Activated CD4-positive, alpha-beta T cell treated with anti-CD3 and anti-CD28 coated beads, Interleukin-2, Interleukin-6, amounts not matched to agents 100 ng/mL and 50 ng/mL, durations not matched to agents 16 hours and 8 hours (primary cell): Measurements from ENCODE around the gene MALL.
"Not testable (repeated sequence)": the region's sequence is repeated elsewhere in the genome, so short reads cannot be mapped to it uniquely, and the experiment has no call there.

ENCODE experiments used
- DNase-seq: peaks from one replicate; pipeline ENCODE4 v3.0.0-alpha.2; 2020

The MALL gene

DNA sequence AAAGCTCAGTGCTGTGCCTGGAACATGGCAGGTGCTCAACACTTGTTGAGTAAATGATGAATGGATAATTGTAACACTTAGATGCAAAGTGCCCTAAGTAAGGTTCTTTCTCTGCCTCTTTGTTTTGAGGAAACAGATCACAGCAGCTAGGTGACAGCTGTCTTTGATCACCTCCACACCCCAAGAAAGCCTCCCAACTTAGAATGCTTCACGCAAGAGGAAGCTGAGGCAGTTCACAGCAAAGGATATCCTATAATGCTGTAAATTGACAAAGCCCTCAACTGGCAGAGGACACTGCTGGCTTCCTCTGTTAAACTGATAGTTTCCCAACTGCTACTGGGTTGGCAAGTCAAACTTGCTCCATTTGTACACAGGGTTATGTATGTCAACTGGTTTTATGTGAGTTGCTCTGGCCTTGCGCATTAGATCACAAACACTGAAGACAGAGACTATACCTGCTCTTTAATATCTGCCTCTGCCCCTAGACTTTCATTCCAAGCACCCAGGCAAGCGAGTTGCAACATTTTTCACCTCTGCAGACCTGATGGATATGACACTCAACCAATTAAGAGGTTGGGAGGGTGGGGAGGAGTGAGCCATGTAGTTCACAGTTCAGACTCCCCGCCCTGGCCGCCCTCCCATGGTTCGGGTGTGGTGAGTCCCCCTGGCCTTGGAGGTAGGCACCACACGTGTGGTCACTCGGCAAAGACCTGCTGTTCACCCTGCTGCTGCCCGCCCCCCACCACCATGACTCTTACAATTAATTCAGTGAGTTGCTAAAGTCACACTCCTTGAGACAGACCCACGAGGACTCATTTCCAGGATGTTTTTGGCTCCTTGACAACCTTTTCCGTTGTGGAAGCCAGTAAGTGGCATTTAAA lies 4.8 kb upstream of the MALL start:
- DNase-seq = no peak

GRCh38 chr2:110116033-110116710 lies 550 bp upstream of the MALL start:
- no peak for DNase-seq

GRCh38 chr2:110114831-110115255 lies 779 bp downstream of the MALL start:
- DNase-seq = no peak

DNA sequence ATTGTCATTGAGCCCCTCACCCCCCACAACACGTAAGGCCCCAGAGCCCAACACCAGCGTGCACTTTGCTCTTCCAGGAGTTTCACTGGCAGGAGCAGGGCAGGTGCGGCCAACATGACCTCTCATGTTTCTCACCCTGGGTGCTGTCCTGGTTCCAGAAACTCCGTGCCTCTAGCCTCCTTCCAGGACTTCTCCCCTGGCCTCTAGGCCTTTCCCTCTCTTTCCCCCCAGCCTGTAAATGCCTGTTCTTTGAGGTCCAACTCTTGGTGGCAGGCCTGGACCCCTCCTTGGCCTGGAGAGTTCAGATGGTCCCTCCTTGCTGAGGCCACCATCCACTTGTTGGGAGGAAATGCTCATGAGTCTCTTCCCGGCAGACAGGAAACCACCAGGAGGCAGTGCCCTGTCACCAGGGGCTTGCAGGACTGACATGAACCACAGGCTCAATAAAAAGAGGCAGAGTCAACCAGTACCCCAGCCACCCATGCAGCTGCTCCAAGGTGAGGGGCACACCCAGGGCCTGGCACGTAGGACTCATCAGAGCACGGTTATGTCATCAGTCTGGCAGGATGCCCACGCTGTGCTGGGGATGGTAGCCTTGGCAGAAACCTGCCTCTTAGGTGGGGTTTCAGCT lies 1.5 kb downstream of the MALL start:
- no peak for DNase-seq

DNA sequence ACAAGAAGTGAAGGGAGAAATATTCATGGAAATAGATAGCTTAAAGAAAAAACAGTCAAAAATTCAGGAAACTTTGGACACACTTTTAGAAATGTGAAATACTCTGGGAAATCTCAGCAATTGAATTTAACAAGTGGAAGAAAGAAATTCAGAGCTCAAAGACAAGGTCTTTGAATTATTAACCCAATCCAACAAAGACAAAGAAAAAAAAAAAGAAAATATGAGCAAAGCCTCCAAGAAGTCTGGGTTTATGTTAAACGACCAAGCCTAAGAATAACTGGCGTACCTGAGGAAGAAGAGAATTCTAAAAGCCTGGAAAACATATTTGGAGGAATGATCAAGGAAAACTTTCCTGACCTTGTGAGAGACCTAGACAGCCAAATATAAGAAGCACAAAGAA lies 7.3 kb downstream of the MALL start:
- not testable (repeated sequence) for DNase-seq

- no peak for DNase-seq
Measured at GRCh38 chr2:110107092-110108079, 8.2 kb downstream of the MALL start.

GRCh38 chr2:110106642-110107041 lies 9.0 kb downstream of the MALL start:
- no peak for DNase-seq

- no peak for DNase-seq
Measured at GRCh38 chr2:110105608-110106467, 9.8 kb downstream of the MALL start.

DNA sequence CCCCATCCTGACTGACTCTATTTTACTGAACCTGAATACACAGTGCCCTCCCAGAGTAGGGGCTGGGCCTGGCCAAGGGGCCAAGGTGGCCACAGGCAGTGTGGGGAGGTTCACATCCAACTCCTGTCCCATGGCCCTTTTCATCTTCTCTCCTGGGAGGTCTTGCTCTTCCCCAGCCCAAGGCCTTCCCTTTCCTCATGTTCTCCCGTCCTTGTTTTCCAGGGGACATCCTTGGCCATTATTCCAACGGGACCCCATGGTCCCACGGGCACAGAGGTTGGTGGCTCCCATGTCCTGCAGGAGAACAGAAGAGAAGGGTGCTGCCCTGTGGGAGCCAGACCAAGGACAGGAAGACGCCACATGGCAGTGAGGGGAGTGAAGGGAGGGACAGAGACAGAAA lies 10.4 kb downstream of the MALL start:
- no peak for DNase-seq

DNA sequence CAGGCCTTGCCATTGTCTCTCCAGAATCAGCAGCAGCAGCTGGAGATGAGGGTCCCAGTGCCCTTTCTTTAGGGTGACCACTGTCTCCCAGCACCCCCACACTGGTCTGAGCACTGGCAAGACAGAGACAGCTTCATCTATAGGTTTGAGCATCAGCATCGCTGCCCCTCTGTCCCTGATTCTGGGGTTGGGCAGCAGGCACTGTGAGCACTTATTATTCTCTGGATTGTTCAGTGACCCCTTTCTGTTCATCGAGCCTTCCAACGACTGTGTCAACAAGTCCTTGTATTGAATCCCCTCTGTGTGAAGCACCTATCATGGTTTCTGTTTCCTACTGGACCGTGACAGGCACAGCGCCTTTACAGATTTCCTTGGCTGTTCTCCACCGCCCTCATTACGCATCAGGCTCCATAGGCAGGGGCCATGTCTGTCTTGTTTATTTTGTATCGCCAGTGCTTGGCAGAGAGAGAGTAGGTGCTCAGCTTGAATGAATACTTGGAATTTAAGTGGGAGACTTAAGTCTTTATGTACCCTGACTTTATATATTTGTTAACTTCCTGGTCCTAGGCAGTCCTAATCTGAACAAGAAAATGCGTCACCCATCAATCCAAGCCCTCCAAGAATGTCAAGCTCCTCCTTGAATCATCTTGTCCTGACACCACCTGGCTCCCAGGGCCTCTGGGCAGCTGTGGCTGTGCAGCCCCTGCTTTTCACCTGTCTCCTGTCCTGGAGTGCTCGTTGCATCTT lies 11.4 kb downstream of the MALL start:
- DNase-seq = no peak

GRCh38 chr2:110103061-110103961 lies 12.3 kb downstream of the MALL start:
- DNase-seq = no peak

- no peak for DNase-seq
Measured at GRCh38 chr2:110101901-110102803, 13.5 kb downstream of the MALL start.

- DNase-seq = no peak
Measured at GRCh38 chr2:110101280-110101844, 14.3 kb downstream of the MALL start.

- DNase-seq = not testable (repeated sequence)
Measured at GRCh38 chr2:110100880-110101279, 14.7 kb downstream of the MALL start.

GRCh38 chr2:110100480-110100879 lies 15.1 kb downstream of the MALL start:
- DNase-seq = no peak

DNA sequence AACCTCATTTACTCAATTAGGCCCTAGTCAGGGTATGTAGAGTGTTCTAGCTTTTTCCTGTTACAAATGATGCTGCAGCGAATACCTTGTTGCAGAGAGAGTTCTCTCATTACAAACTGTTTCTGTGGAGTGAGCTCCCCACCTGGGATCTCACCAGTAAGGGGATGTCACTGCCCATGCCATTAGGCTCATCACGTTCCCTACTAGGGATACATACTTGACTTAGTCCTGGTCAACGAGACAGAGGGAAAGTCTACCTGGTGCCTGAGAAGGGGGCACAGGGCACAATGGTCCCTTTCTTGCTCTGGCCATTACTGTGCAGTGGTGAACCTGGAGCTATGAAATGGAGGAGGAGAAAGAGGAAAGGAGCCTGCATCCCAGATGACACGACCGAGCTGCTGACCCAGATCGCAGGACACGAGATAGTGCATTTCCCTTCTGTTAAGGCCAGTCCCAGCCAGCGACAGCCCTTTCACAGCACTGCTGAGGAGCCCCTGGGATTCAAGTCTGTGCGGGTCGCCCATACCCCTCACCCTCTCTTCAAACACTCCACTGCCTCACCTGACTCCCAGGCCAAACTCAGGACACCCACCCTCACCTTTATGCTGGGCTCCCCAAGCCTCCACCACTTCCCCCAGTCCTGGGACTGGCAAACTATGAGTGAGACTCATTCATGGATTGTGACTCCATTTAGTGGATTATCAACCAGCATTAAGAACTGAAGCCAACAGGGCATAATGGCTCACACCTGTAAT lies 16.0 kb downstream of the MALL start:
- DNase-seq = no peak

- no peak for DNase-seq
Measured at GRCh38 chr2:110099038-110099425, 16.6 kb downstream of the MALL start.
